ENCODE data around the gene ITCH.

The ITCH gene

GRCh38 chr20:34443546-34443945 is 80.5 kb downstream of the ITCH start:
- H3K36me3 ChIP-seq (ENCODE audit: control insufficient read depth, insufficient read depth, low read length), result peaks cover 61% of the 10 kb centered on the region
- H3K4me1 ChIP-seq (ENCODE audit: control insufficient read depth, insufficient read depth, low read length, poor library complexity, severe bottlenecking), result no peaks in the 10 kb centered on the region
- H3K27me3 ChIP-seq (replicated peaks; ENCODE audit: control insufficient read depth, insufficient read depth, low read length, poor library complexity, severe bottlenecking), result no peaks in the 10 kb centered on the region
- DNase-seq, result no peak
- H3K27ac ChIP-seq (ENCODE audit: insufficient read depth, low read length, poor library complexity, severe bottlenecking), result no peak overlapping the region
- no peak overlapping the region for H3K4me3 ChIP-seq (ENCODE audit: insufficient read depth, low read depth, low read length, poor library complexity, severe bottlenecking)
- H3K9me3 ChIP-seq (ENCODE audit: control insufficient read depth, low read length), result no peaks in the 10 kb centered on the region

GRCh38 chr20:34445177-34446065 is 82.3 kb downstream of the ITCH start:
- H3K27ac ChIP-seq (ENCODE audit: insufficient read depth, low read length, poor library complexity, severe bottlenecking), result no peak overlapping the region
- no peak for DNase-seq
- H3K9me3 ChIP-seq (ENCODE audit: control insufficient read depth, low read length), result no peaks in the 10 kb centered on the region
- peaks cover 49% of the 10 kb centered on the region for H3K36me3 ChIP-seq (ENCODE audit: control insufficient read depth, insufficient read depth, low read length)
- no peaks in the 10 kb centered on the region for H3K27me3 ChIP-seq (replicated peaks; ENCODE audit: control insufficient read depth, insufficient read depth, low read length, poor library complexity, severe bottlenecking)
- H3K4me1 ChIP-seq (ENCODE audit: control insufficient read depth, insufficient read depth, low read length, poor library complexity, severe bottlenecking), result no peaks in the 10 kb centered on the region
- no peak overlapping the region for H3K4me3 ChIP-seq (ENCODE audit: insufficient read depth, low read depth, low read length, poor library complexity, severe bottlenecking)

- H3K27me3 ChIP-seq (replicated peaks; ENCODE audit: control insufficient read depth, insufficient read depth, low read length, poor library complexity, severe bottlenecking), result no peaks in the 10 kb centered on the region
- no peak for DNase-seq
- H3K36me3 ChIP-seq (ENCODE audit: control insufficient read depth, insufficient read depth, low read length), result peaks cover 45% of the 10 kb centered on the region
- H3K9me3 ChIP-seq (ENCODE audit: control insufficient read depth, low read length), result no peaks in the 10 kb centered on the region
- H3K27ac ChIP-seq (ENCODE audit: insufficient read depth, low read length, poor library complexity, severe bottlenecking), result no peak overlapping the region
- no peaks in the 10 kb centered on the region for H3K4me1 ChIP-seq (ENCODE audit: control insufficient read depth, insufficient read depth, low read length, poor library complexity, severe bottlenecking)
- H3K4me3 ChIP-seq (ENCODE audit: insufficient read depth, low read depth, low read length, poor library complexity, severe bottlenecking), result no peak overlapping the region
Observed at GRCh38 chr20:34448517-34448916, 85.4 kb downstream of the ITCH start.

- Histone ChIP-seq H3K9me3 (ENCODE audit: control insufficient read depth, low read length) (no peaks in the 10 kb centered on the region), H3K4me3 (ENCODE audit: insufficient read depth, low read depth, low read length, poor library complexity, severe bottlenecking) (no peak overlapping the region), H3K27ac (ENCODE audit: insufficient read depth, low read length, poor library complexity, severe bottlenecking) (no peak overlapping the region), H3K4me1 (ENCODE audit: control insufficient read depth, insufficient read depth, low read length, poor library complexity, severe bottlenecking) (no peaks in the 10 kb centered on the region), H3K27me3 (replicated peaks; ENCODE audit: control insufficient read depth, insufficient read depth, low read length, poor library complexity, severe bottlenecking) (no peaks in the 10 kb centered on the region), H3K36me3 (ENCODE audit: control insufficient read depth, insufficient read depth, low read length) (peaks cover 41% of the 10 kb centered on the region)
- no peak for DNase-seq
Observed at GRCh38 chr20:34449674-34450592, 86.9 kb downstream of the ITCH start.

GRCh38 chr20:34452281-34452982 is 89.4 kb downstream of the ITCH start:
- Histone ChIP-seq H3K27me3 (replicated peaks; ENCODE audit: control insufficient read depth, insufficient read depth, low read length, poor library complexity, severe bottlenecking) (no peaks in the 10 kb centered on the region), H3K27ac (ENCODE audit: insufficient read depth, low read length, poor library complexity, severe bottlenecking) (no peak overlapping the region), H3K36me3 (ENCODE audit: control insufficient read depth, insufficient read depth, low read length) (peaks cover 23% of the 10 kb centered on the region), H3K4me3 (ENCODE audit: insufficient read depth, low read depth, low read length, poor library complexity, severe bottlenecking) (no peak overlapping the region), H3K9me3 (ENCODE audit: control insufficient read depth, low read length) (no peaks in the 10 kb centered on the region), H3K4me1 (ENCODE audit: control insufficient read depth, insufficient read depth, low read length, poor library complexity, severe bottlenecking) (no peaks in the 10 kb centered on the region)
- no peak for DNase-seq

- peaks cover 22% of the 10 kb centered on the region for H3K36me3 ChIP-seq (ENCODE audit: control insufficient read depth, insufficient read depth, low read length)
- no peak overlapping the region for H3K4me3 ChIP-seq (ENCODE audit: insufficient read depth, low read depth, low read length, poor library complexity, severe bottlenecking)
- no peaks in the 10 kb centered on the region for H3K4me1 ChIP-seq (ENCODE audit: control insufficient read depth, insufficient read depth, low read length, poor library complexity, severe bottlenecking)
- no peaks in the 10 kb centered on the region for H3K27me3 ChIP-seq (replicated peaks; ENCODE audit: control insufficient read depth, insufficient read depth, low read length, poor library complexity, severe bottlenecking)
- H3K9me3 ChIP-seq (ENCODE audit: control insufficient read depth, low read length), result no peaks in the 10 kb centered on the region
- no peak overlapping the region for H3K27ac ChIP-seq (ENCODE audit: insufficient read depth, low read length, poor library complexity, severe bottlenecking)
- no peak for DNase-seq
Observed at GRCh38 chr20:34458631-34459030, 95.6 kb downstream of the ITCH start.

DNA sequence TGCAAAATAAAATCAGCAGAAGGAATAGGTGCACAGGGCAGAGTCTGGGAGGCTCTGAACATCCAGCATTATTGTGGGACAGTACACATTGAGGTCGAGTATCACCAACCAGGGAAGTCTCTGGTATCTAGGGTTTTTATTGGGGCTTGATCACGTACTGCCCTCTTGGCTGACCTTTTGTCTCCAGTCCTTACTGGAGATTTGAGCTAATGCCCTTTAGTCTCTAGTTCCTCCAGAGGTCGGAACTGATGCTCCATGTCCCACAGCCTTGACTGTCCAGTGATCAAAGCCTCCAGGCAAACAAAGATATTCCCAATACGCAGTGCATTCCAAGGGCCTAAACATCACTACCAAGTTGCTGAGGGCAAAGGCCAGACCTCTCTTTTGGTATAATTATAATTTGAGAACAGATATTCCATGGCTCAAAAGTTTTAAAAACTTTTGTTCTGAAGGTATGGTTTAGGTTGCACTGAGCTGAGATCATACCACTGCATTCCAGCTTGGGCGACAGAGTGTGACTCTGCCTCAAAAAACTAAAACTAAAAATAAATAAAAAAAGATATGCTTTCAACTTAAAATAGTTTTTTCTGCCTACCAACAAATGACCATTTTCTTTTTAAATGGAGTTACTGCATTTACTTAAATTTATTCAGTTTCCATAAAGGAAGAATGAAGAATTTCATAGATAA is 96.3 kb downstream of the ITCH start:
- Histone ChIP-seq H3K36me3 (ENCODE audit: control insufficient read depth, insufficient read depth, low read length) (peaks cover 22% of the 10 kb centered on the region), H3K9me3 (ENCODE audit: control insufficient read depth, low read length) (no peaks in the 10 kb centered on the region), H3K4me1 (ENCODE audit: control insufficient read depth, insufficient read depth, low read length, poor library complexity, severe bottlenecking) (no peaks in the 10 kb centered on the region), H3K27me3 (replicated peaks; ENCODE audit: control insufficient read depth, insufficient read depth, low read length, poor library complexity, severe bottlenecking) (no peaks in the 10 kb centered on the region), H3K4me3 (ENCODE audit: insufficient read depth, low read depth, low read length, poor library complexity, severe bottlenecking) (no peak overlapping the region), H3K27ac (ENCODE audit: insufficient read depth, low read length, poor library complexity, severe bottlenecking) (no peak overlapping the region)
- DNase-seq, result no peak

DNA sequence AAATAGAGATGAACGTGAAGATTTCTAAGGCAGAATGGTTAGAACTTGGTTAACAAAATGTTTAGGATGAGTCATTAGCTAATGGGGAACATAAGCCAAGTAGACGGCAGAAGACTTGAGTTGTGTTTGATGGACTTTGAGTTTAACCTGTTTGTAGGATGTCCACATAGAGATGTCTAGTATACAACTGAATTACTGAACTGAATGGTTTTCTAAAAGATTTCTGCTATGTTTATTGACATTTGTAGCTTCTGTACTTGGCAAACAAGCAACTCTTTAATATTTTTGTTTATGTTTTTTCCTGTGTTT is 98.7 kb downstream of the ITCH start:
- peaks cover 22% of the 10 kb centered on the region for H3K36me3 ChIP-seq (ENCODE audit: control insufficient read depth, insufficient read depth, low read length)
- H3K9me3 ChIP-seq (ENCODE audit: control insufficient read depth, low read length), result no peaks in the 10 kb centered on the region
- no peaks in the 10 kb centered on the region for H3K27me3 ChIP-seq (replicated peaks; ENCODE audit: control insufficient read depth, insufficient read depth, low read length, poor library complexity, severe bottlenecking)
- H3K4me3 ChIP-seq (ENCODE audit: insufficient read depth, low read depth, low read length, poor library complexity, severe bottlenecking), result no peak overlapping the region
- no peak for DNase-seq
- H3K27ac ChIP-seq (ENCODE audit: insufficient read depth, low read length, poor library complexity, severe bottlenecking), result no peak overlapping the region
- no peaks in the 10 kb centered on the region for H3K4me1 ChIP-seq (ENCODE audit: control insufficient read depth, insufficient read depth, low read length, poor library complexity, severe bottlenecking)

- H3K4me1 ChIP-seq (ENCODE audit: control insufficient read depth, insufficient read depth, low read length, poor library complexity, severe bottlenecking), result no peaks in the 10 kb centered on the region
- DNase-seq, result no peak
- no peaks in the 10 kb centered on the region for H3K36me3 ChIP-seq (ENCODE audit: control insufficient read depth, insufficient read depth, low read length)
- no peak overlapping the region for H3K27ac ChIP-seq (ENCODE audit: insufficient read depth, low read length, poor library complexity, severe bottlenecking)
- no peaks in the 10 kb centered on the region for H3K9me3 ChIP-seq (ENCODE audit: control insufficient read depth, low read length)
- no peak overlapping the region for H3K4me3 ChIP-seq (ENCODE audit: insufficient read depth, low read depth, low read length, poor library complexity, severe bottlenecking)
- H3K27me3 ChIP-seq (replicated peaks; ENCODE audit: control insufficient read depth, insufficient read depth, low read length, poor library complexity, severe bottlenecking), result no peaks in the 10 kb centered on the region
Observed at GRCh38 chr20:34468951-34469350, 105.9 kb downstream of the ITCH start.

All from effector memory CD4-positive, alpha-beta T cell (primary cell).